OCI-LY1 (cell line): ENCODE results near the gene POLR2F.

ENCODE experiments used
- EZH2 ChIP-seq: fragments of 200-600 bp; sonication (generic), shearing (Covaris generic); IDR thresholded peaks from 2 replicates; pipeline ENCODE4 v1.8.0; 2017; ENCODE audit warnings: borderline replicate concordance, mixed run types, mild to moderate bottlenecking, antibody characterized with exemption, low read length, moderate library complexity, mixed read lengths
- TF ChIP-seq, protein P1 (sequence below): fragments of 200-600 bp; sonication (generic), shearing (Covaris generic); IDR thresholded peaks from 2 replicates; pipeline ENCODE4 v1.5.1; 2017; ENCODE audit warnings: mild to moderate bottlenecking, antibody characterized with exemption, low read length, moderate library complexity, mixed read lengths

DNA sequence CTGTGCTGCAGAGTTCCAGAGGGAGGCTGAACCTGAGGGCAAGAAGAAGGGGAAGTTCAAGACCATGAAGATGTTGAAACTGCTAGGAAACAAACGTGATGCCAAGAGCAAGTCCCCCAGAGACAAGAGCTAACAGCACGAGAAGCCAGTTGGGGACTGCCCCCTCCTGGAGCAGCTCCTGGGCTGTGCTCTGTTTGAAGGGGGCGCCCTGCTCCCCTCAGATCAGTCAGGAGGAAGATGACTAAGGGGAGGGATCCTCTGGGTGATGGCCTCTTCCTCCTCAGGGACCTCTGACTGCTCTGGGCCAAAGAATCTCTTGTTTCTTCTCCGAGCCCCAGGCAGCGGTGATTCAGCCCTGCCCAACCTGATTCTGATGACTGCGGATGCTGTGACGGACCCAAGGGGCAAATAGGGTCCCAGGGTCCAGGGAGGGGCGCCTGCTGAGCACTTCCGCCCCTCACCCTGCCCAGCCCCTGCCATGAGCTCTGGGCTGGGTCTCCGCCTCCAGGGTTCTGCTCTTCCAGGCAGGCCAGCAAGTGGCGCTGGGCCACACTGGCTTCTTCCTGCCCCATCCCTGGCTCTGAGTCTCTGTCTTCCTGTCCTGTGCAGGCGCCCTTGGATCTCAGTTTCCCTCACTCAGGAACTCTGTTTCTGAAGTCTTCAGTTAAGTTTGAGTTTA, 12.7 kb upstream of the POLR2F start:
- TF ChIP-seq, protein P1, sequence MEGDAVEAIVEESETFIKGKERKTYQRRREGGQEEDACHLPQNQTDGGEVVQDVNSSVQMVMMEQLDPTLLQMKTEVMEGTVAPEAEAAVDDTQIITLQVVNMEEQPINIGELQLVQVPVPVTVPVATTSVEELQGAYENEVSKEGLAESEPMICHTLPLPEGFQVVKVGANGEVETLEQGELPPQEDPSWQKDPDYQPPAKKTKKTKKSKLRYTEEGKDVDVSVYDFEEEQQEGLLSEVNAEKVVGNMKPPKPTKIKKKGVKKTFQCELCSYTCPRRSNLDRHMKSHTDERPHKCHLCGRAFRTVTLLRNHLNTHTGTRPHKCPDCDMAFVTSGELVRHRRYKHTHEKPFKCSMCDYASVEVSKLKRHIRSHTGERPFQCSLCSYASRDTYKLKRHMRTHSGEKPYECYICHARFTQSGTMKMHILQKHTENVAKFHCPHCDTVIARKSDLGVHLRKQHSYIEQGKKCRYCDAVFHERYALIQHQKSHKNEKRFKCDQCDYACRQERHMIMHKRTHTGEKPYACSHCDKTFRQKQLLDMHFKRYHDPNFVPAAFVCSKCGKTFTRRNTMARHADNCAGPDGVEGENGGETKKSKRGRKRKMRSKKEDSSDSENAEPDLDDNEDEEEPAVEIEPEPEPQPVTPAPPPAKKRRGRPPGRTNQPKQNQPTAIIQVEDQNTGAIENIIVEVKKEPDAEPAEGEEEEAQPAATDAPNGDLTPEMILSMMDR: no peak
- TF ChIP-seq EZH2: no peak
